ENCODE results near the gene RCC1. TPM values are rescaled to one million over a fixed set of nuclear protein-coding genes. Genes with fewer than 3 reads are reported as not detected.
"Not testable (repeated sequence)": the region's sequence is repeated elsewhere in the genome, so short reads cannot be mapped to it uniquely, and the experiment has no call there.

Gene RCC1
- total RNA-seq, 1 experiment from 2014 or later: 103 TPM

DNA sequence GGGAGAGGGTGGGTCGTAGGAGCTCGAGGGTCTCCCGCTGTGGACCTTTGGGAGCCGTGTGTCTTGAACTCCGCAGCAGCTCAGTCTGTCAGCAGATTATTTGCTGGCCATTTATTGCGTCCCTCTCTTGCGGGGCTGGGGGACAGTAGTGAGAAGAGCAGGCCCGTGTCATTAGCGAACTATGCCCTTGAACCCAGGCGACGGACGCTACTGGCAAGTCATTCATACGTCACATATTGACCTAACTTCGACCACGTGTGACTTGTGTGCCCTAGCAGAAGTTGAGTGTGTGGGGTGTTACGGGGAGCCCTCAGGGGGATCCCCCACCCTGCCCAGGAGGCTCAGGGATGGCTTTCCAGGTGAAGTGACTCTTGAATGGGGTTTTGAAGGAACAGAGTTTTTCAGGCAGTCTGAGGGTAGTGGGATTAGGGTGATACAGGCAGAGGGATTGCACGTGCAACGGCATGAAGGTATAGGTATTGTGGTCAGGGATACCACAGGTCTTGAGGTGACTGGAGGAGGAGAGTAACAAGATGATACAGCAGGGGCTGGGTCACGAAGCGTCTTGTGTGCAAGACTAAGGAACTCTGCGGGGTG lies 13.0 kb downstream of the RCC1 start:
- H3K9me3 Mint-ChIP-seq: no peaks in the 10 kb centered on the region
- peaks cover 51% of the 10 kb centered on the region for H3K4me1 Mint-ChIP-seq
- H3K27me3 Mint-ChIP-seq (ENCODE audit: low read depth): no peaks in the 10 kb centered on the region
- TF ChIP-seq HMGA2 (CRISPR knock-in tag; IDR thresholded peaks at IDR 0.05) (no peak), NFATC4 (CRISPR knock-in tag; IDR thresholded peaks at IDR 0.05) (0 out of 2 replicates have a peak, but pooled peaks have one; percentile 22), TEAD4 (CRISPR knock-in tag; IDR thresholded peaks at IDR 0.05) (0 out of 2 replicates have a peak, but pooled peaks have one; percentile 4), ZBTB43 (CRISPR knock-in tag; IDR thresholded peaks at IDR 0.05) (0 out of 2 replicates have a peak, but pooled peaks have one; percentile 21), EMX1 (CRISPR knock-in tag; IDR thresholded peaks at IDR 0.05) (0 out of 2 replicates have a peak, but pooled peaks have one; percentile 10)
- H3K4me3 Mint-ChIP-seq: peak overlapping the region; percentile 80
- ChIA-PET CTCF (interaction anchor here (0.8 to 1.5 kb wide), 3 partner anchors 34 to 358 kb away, joined by 3 to 6 read pairs (median 5); partner anchors contain the start of gene TRNAU1AP), POLR2A (interaction anchor here (0.6 to 3.2 kb wide), 7 partner anchors 10 to 80 kb away, joined by 3 to 22 read pairs (median 5); partner anchors contain the start of gene TRNAU1AP)
- peaks cover 17% of the 10 kb centered on the region for H3K36me3 Mint-ChIP-seq
- ATAC-seq (no peak), DNase-seq (ENCODE audit: low spot score) (no peak)
- H3K27ac Mint-ChIP-seq: peak overlapping the region; percentile 87

DNA sequence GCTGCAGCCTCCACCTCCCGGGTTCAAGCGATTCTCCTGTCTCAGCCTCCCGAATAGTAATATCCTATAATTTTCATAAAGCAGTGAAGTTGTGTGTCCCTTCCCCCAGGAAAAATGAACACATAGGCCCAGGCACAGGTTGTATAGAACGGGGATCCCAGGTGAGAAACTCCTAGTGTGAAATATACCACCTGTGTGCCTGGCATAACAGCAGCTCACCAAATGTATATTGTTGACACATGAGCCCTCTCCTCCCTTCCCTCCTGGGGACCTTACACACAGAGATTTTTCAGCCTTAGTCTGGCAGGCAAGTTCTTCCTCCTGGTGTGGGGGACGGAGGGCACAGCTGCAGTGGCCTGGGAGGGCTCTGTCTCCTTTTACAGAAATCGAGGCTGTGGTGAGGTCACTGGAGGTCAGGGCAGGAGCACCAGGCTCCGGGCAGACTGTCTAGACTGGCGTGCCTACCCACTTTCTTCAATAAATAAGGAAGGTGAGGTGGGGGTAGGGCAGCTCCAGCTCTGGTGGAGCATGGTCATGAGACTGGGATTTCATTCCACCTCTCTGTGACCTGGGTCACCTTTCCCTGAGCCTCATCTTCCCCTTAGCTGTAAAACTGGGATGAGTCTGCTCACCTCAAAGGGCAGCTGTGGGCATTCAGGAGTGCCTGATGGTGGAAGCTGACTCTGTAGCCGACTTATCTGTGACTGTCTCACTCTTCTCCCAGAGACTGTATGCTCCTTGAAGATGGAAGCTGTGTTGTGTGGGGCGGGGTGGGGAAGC lies 14.3 kb downstream of the RCC1 start:
- no peak for TF ChIP-seq PRDM15 (CRISPR knock-in tag; IDR thresholded peaks at IDR 0.05)
- TF ChIP-seq, protein P1, sequence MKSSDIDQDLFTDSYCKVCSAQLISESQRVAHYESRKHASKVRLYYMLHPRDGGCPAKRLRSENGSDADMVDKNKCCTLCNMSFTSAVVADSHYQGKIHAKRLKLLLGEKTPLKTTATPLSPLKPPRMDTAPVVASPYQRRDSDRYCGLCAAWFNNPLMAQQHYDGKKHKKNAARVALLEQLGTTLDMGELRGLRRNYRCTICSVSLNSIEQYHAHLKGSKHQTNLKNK (CRISPR knock-in tag; IDR thresholded peaks at IDR 0.05): no peak
- no peak for TF ChIP-seq CTCF (IDR thresholded peaks at IDR 0.05)
- TF ChIP-seq ZSCAN18 (CRISPR knock-in tag; IDR thresholded peaks at IDR 0.05): no peak
- no peak for TF ChIP-seq ELF4 (CRISPR knock-in tag; IDR thresholded peaks at IDR 0.05; ENCODE audit: low read depth)
- no peak for TF ChIP-seq CREM (CRISPR knock-in tag; IDR thresholded peaks at IDR 0.05)
- TF ChIP-seq ATF1 (CRISPR knock-in tag; IDR thresholded peaks at IDR 0.05): no peak
- TF ChIP-seq, protein P2, sequence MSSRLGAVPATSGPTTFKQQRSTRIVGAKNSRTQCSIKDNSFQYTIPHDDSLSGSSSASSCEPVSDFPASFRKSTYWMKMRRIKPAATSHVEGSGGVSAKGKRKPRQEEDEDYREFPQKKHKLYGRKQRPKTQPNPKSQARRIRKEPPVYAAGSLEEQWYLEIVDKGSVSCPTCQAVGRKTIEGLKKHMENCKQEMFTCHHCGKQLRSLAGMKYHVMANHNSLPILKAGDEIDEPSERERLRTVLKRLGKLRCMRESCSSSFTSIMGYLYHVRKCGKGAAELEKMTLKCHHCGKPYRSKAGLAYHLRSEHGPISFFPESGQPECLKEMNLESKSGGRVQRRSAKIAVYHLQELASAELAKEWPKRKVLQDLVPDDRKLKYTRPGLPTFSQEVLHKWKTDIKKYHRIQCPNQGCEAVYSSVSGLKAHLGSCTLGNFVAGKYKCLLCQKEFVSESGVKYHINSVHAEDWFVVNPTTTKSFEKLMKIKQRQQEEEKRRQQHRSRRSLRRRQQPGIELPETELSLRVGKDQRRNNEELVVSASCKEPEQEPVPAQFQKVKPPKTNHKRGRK (CRISPR knock-in tag; IDR thresholded peaks at IDR 0.05; ENCODE audit: borderline replicate concordance): no peak
- TF ChIP-seq NFYB (CRISPR knock-in tag; conservative IDR thresholded peaks at IDR 0.05; ENCODE audit: low read depth): no peak
- no peak for TF ChIP-seq PRRX2 (CRISPR knock-in tag; IDR thresholded peaks at IDR 0.05)
- no peak for TF ChIP-seq ZNF263 (CRISPR knock-in tag; IDR thresholded peaks at IDR 0.05; ENCODE audit: low read depth)
- TF ChIP-seq NFE2L1 (CRISPR knock-in tag; IDR thresholded peaks at IDR 0.05): no peak
- Mint-ChIP-seq H3K36me3 (peaks cover 13% of the 10 kb centered on the region), H3K27me3 (ENCODE audit: low read depth) (no peaks in the 10 kb centered on the region), H3K4me3 (peak overlapping the region; percentile 80), H3K9me3 (no peaks in the 10 kb centered on the region), H3K27ac (peak overlapping the region; percentile 47), H3K4me1 (peaks cover 63% of the 10 kb centered on the region)
- ATAC-seq (no peak), DNase-seq (ENCODE audit: low spot score) (no peak)
- ChIA-PET POLR2A (interaction anchor here (1.2 to 3.2 kb wide), 2 partner anchors 61 to 83 kb away, joined by 4 to 22 read pairs; no protein-coding TSS in a partner anchor), CTCF (interaction anchor here (0.9 kb wide), 1 partner anchor 83 kb away, joined by 3 read pairs; no protein-coding TSS in a partner anchor)

DNA sequence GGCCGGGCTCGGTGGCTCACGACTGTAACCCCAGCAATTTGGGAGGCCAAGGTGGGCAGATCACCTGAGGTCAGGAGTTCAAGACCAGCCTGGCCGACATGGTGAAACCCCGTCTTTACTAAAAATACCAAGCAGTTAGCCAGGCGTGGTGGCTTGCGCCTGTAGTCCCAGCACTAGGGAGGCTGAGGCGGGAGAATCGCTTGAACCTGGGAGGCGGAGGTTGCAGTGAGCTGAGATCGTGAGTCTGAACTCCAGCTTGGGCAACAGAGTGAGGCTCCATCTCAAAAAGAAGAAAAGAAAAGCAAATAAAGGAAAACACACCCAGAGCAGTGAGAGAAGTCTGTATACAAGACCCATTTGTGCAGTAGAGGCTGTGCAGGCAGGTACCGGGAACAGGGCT lies 15.0 kb downstream of the RCC1 start:
- ChIA-PET CTCF (interaction anchor here (0.9 kb wide), 1 partner anchor 82 kb away, joined by 3 read pairs; no protein-coding TSS in a partner anchor), POLR2A (interaction anchor here (1.2 to 3.2 kb wide), 2 partner anchors 61 to 82 kb away, joined by 4 to 22 read pairs; no protein-coding TSS in a partner anchor)
- H3K4me3 Mint-ChIP-seq; H3K27ac Mint-ChIP-seq; ATAC-seq; H3K27me3 Mint-ChIP-seq (ENCODE audit: low read depth); H3K9me3 Mint-ChIP-seq; DNase-seq (ENCODE audit: low spot score): not testable (repeated sequence)
- Mint-ChIP-seq H3K36me3 (peaks cover 13% of the 10 kb centered on the region), H3K4me1 (peaks cover 69% of the 10 kb centered on the region)
